Colonic mucosa (tissue), 4 donors: ENCODE data around the gene SLC38A9. TPM values are rescaled to one million over a fixed set of nuclear protein-coding genes. Genes with fewer than 3 reads are reported as not detected.

Experiments
- DNase-seq: peaks from one replicate; pipeline ENCODE4 v3.0.0-alpha.2; 2020
- H3K27ac ChIP-seq: fragments of 200-600 bp; one replicate; pipeline ENCODE4 v1.8.0; 2021
- H3K27me3 ChIP-seq: fragments of 200-600 bp; one replicate; pipeline ENCODE4 v1.8.0; 2021
- H3K36me3 ChIP-seq: fragments of 200-600 bp; one replicate; pipeline ENCODE4 v1.8.0; 2021
- H3K4me1 ChIP-seq: fragments of 200-600 bp; one replicate; pipeline ENCODE4 v1.8.0; 2021; ENCODE audit warnings: mild to moderate bottlenecking
- H3K4me3 ChIP-seq: fragments of 200-600 bp; one replicate; pipeline ENCODE4 v1.8.0; 2021
- H3K9ac ChIP-seq, 2 donors: one replicate each; pipeline ENCODE4 v1.7.0; 2013; ENCODE audit warnings: control low read depth in 2 of 2, low read depth in 2 of 2, low read length in 2 of 2
- H3K9me3 ChIP-seq: fragments of 200-600 bp; one replicate; pipeline ENCODE4 v1.8.0; 2021
- intact Hi-C: fragments of 100-400 bp; cut with DNase I; formaldehyde crosslinking; loops from one replicate; pipeline ENCODE4 v1.14.1; 2022
- total RNA-seq, 2 donors: library from RNA; stranded (reverse); fragmentation: NEBNext Ultra II Directional in 1 of 2; extraction: Animal tissue kit (Norgen Biotek cat#: 25700) in 1 of 2; gene quantifications; one replicate each; pipeline ENCODE4 v1.2.1, GENCODE V29; 2021
- TF ChIP-seq, protein P1 (sequence below): fragments of 200-600 bp; IDR thresholded peaks from one replicate; pipeline ENCODE4 v1.8.0; 2022; ENCODE audit warnings: antibody characterized with exemption, mild to moderate bottlenecking
- donor health status: healthy.
- donor health status: DM: no; HTN: no; CAD: no.
- donor health status: DM: no; HTN: no; CAD: no.

SLC38A9 gene
- total RNA-seq, 2 donors from 2014 or later: 17.3 to 20.0 TPM

DNA sequence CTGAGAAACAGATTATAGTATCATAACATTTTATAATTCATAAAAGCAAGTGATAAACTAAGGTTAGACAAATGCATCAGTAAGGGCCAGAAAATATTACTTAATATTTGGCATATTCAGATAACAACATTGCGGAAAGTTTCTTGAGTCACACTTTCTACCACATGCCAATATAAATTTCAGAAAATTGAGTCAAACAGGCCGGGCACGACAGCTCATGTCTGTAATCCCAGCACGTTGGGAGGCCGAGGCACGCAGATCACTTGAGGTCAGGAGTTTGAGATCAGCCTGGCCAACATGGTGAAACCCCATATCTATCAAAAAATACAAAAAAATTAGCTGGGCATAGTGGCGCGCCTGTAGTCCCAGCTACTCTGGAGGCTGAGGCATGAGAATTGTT is 47.1 kb downstream of the SLC38A9 start:
- DNase-seq: no peak
- Histone ChIP-seq H3K4me1 (no peaks in the 10 kb centered on the region), H3K9me3 (no peaks in the 10 kb centered on the region), H3K27ac (no peak overlapping the region), H3K36me3 (no peaks in the 10 kb centered on the region), H3K27me3 (no peaks in the 10 kb centered on the region), H3K9ac (no peak overlapping the region), H3K4me3 (no peak overlapping the region)
- TF ChIP-seq, protein P1, sequence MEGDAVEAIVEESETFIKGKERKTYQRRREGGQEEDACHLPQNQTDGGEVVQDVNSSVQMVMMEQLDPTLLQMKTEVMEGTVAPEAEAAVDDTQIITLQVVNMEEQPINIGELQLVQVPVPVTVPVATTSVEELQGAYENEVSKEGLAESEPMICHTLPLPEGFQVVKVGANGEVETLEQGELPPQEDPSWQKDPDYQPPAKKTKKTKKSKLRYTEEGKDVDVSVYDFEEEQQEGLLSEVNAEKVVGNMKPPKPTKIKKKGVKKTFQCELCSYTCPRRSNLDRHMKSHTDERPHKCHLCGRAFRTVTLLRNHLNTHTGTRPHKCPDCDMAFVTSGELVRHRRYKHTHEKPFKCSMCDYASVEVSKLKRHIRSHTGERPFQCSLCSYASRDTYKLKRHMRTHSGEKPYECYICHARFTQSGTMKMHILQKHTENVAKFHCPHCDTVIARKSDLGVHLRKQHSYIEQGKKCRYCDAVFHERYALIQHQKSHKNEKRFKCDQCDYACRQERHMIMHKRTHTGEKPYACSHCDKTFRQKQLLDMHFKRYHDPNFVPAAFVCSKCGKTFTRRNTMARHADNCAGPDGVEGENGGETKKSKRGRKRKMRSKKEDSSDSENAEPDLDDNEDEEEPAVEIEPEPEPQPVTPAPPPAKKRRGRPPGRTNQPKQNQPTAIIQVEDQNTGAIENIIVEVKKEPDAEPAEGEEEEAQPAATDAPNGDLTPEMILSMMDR: no peak
- intact Hi-C loops: no loop called here

DNA sequence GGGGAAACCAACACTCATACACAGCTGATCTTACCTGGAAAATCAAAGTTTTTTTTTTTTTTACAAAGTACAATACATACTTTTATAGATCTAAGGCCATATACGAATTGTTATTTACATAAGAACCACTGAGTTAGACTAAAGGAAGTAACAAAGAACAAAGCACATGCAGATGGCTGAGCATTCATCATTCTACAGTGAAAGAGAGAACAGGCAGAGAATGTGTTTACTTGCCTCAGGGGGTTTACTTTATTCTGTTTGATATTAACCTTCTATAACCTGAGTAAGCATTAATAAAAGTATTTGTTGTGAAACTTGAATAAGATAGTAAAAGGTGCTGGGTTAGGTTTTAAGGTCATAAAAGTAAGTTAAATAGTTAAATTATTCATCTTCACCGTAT is 54.7 kb downstream of the SLC38A9 start:
- TF ChIP-seq, protein P1: no peak
- H3K27me3 ChIP-seq: no peaks in the 10 kb centered on the region
- H3K4me3 ChIP-seq: no peak overlapping the region
- H3K9ac ChIP-seq: no peak overlapping the region
- H3K4me1 ChIP-seq: no peaks in the 10 kb centered on the region
- no peak for DNase-seq
- intact Hi-C loops: no loop called here
- H3K27ac ChIP-seq: peak overlapping the region; percentile 11
- H3K9me3 ChIP-seq: no peaks in the 10 kb centered on the region
- no peaks in the 10 kb centered on the region for H3K36me3 ChIP-seq

DNA sequence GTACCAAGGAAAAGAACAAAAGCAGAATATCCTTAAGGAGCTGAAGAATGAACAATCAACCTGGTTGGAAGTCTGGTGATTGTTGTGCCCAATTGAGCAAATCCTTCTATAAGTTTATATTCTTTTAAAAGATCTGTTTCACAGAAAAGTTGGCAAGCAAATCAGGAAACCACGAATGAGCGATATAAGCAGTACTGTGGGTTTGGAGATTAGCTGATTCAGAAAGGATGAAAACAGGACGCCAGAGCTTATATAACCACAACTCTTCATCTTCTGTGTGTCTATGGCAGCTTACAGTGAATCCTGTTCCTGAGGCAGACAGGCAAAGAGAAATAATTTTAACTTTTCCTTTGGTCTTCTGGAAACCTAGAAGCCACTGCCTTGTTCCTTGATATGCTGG is 61.7 kb downstream of the SLC38A9 start:
- Histone ChIP-seq H3K4me1 (no peaks in the 10 kb centered on the region), H3K9me3 (no peaks in the 10 kb centered on the region), H3K27ac (no peak overlapping the region), H3K9ac (no peak overlapping the region), H3K27me3 (no peaks in the 10 kb centered on the region), H3K36me3 (no peaks in the 10 kb centered on the region), H3K4me3 (no peak overlapping the region)
- TF ChIP-seq, protein P1: no peak
- intact Hi-C loops: no loop called here
- no peak for DNase-seq

DNA sequence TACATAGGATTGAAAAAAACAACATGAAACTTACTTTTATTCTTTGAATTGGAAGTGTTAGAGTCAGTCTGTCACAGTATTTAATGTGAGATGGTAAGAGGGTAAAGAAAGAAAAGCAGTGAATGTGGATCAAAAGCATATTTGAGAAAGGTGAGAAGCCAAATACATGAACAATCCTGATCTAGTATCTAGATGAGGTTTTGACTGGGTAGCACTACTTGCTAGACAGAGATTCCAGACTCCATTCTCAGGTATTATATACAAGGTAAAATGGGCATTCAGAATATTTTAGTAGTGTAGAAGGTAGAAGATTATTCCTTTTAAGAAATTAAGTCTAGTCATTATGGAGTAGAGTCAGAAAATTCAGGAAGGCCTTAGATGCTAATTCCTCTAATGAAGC is 62.2 kb downstream of the SLC38A9 start:
- TF ChIP-seq, protein P1: no peak
- intact Hi-C loops: no loop called here
- Histone ChIP-seq H3K36me3 (no peaks in the 10 kb centered on the region), H3K9ac (no peak overlapping the region), H3K9me3 (no peaks in the 10 kb centered on the region), H3K27me3 (no peaks in the 10 kb centered on the region), H3K27ac (no peak overlapping the region), H3K4me1 (no peaks in the 10 kb centered on the region), H3K4me3 (no peak overlapping the region)
- DNase-seq: no peak

DNA sequence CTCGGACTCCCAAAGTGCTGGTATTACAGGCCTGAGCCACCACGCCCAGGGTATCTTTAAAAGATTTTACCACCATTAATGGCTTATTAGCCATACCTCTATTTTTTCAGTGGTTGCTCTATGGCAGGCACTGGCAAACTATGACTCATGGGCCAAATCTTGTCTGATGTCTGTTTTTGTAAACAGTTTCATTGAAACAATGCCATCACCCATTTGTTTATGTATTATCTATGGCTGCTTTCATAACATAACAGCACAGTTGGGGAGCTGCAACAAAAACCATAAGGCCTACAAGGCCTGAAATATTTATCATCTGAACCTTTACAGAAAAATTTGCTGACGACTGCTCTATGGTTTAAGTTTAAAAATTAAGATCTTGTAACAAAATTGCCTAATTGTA is 66.8 kb downstream of the SLC38A9 start:
- DNase-seq: no peak
- Histone ChIP-seq H3K9ac (no peak overlapping the region), H3K36me3 (no peaks in the 10 kb centered on the region), H3K9me3 (no peaks in the 10 kb centered on the region), H3K4me1 (no peaks in the 10 kb centered on the region), H3K27ac (no peak overlapping the region), H3K4me3 (no peak overlapping the region), H3K27me3 (no peaks in the 10 kb centered on the region)
- intact Hi-C loops: no loop called here
- TF ChIP-seq, protein P1: no peak

DNA sequence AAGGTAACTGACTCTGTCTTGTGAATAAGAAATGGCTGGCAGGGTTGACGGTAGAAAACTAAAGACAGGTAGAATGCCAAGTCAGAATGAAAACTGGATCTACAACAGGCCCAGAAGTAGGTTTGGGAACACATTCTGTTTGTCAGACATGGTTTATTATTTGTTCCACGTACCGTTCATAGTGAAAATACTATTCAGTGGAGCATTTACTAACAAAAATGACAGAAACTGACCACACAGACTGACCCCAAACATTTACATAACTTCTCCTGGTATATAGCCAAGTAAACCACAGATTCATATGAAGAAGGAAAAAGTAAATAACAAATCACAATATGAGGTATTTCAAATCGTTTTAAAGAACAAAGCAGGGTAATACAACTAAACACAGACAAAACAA is 73.7 kb downstream of the SLC38A9 start:
- intact Hi-C loops: no loop called here
- H3K27me3 ChIP-seq: no peaks in the 10 kb centered on the region
- no peaks in the 10 kb centered on the region for H3K36me3 ChIP-seq
- no peak for DNase-seq
- no peaks in the 10 kb centered on the region for H3K4me1 ChIP-seq
- peak overlapping the region in 1 of 2 donors; percentile 19 for H3K9ac ChIP-seq
- TF ChIP-seq, protein P1: no peak
- no peak overlapping the region for H3K27ac ChIP-seq
- H3K9me3 ChIP-seq: no peaks in the 10 kb centered on the region
- H3K4me3 ChIP-seq: no peak overlapping the region
